ENCODE data around the gene TLX3.

Gene TLX3

DNA sequence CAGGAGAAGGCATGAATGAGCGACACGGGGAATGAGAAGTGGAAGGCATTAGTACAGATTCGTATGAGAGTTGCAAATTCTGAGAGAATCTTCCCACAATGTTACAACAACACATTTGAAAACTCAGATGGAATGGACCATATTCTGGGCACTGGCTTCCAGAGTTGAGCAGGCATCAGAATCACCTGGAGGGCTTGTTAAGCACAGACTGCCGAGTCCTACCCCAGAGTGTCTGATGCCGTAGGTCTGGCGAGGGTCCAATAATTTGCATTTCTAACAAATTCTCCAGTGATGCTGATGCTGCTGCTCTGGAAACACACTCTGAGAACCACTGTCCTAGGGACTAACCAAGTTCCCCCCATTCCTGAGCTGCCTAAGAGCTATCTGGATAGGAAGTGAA, 2.9 kb upstream of the TLX3 start:
- DNase-seq (ENCODE audit: low read depth), result no peak

DNA sequence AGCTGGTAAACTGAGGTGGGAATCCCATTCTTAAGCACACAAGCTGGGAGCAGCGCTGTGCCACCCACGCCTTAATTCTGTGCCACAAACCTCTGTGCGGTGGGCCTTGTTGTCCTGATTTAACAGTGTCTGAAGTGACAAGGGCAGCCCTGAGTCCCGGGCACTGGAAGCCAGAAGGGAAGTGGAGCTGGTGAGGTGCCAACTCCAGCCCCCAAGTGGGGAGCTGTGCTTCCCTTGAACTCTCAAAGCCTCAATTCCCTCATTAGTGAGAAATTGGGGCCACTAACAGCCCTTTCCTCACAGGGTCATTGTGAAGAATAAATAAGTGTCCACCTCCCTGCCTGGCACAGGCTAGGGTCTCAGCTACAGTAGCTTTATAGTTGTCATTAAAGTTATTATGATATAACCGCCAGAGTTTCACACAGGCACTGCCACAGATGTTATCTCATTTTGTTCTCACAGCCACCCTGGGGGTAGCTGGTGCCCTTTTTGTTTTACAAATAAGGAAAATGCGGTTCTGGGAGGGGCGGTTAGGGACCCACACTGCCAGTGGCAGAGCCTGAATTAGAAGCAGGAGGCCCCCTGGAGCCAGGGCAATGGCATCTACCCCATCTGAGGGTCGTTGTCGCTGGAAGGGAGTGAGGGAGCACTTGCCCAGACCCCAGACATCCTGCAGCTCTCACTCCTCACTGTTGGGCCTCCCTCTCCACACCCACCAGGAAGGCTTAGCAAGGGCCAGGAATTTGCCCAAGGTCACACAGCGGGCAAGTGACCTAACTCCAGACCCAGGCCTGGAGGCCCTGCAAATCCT, 2.1 kb upstream of the TLX3 start:
- no peak for DNase-seq (ENCODE audit: low read depth)

DNA sequence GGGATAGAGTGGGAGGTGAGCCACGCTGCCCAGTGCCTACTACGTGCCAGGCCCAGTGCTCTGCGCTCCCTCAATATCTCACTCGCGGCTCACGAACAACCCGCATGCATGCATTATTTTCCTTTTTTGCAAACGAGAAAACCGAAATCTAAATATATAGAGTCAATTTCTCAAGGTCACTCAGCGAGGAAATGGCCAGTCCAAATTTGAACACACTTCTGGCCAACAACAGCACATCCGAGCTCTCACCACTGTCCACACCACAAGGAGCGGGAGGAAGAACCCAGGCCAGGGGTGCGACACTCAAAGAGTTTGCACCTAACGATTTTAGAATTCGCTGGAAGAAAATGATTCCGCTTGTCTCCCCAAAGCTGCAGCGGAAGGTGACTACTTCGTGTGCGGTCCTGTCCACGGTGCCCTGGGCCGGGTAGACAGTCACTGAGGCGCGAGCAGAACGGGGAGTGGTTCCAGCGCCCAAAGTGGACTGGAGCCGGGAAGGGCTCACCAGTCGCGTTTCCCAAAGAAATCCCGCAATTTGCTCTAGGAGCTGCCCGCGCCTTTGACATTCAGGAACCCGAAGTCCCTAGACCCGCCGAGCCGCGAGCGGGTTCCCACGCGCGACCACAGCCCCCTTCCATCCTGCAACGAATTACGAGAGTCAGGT, 1.1 kb upstream of the TLX3 start:
- DNase-seq (ENCODE audit: low read depth), result no peak

- DNase-seq (ENCODE audit: low read depth), result no peak
Measured at GRCh38 chr5:171309276-171310211, 496 bp downstream of the TLX3 start.

GRCh38 chr5:171310212-171310818, 1.3 kb downstream of the TLX3 start:
- DNase-seq (ENCODE audit: low read depth), result no peak

- no peak for DNase-seq (ENCODE audit: low read depth)
Measured at GRCh38 chr5:171310819-171311321, 1.8 kb downstream of the TLX3 start.

DNA sequence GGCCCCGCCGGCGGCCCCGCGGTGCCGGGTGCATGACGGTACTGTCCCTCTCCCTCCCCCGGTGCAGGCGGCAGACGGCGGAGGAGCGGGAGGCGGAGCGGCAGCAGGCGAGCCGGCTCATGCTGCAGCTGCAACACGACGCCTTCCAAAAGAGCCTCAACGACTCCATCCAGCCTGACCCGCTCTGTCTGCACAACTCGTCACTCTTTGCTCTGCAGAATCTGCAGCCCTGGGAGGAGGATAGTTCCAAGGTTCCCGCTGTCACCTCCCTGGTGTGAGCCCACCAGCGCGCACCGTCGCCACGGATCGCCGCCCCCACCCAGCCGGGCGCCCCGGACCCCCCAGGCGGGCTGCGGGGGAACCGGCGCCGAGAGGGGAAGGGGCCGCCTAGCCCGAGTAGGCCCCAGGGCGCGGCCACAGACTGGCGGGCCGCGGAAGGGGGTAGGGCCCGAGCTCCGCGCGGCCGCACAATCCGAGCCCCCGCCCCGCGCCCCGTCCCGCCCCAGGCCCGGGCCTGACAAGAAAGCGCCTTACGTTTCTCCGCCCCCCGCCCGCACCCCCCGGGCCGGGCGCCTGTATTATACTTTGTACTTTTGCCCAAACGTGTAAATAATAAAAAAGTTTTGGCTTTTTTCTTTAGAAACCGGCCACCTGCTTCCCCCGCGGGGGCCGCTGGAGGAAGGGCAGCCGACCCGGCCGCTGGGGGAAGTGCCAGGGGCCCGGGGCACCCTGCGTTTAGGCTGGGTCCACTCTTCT, 2.5 kb downstream of the TLX3 start:
- no peak for DNase-seq (ENCODE audit: low read depth)

DNA sequence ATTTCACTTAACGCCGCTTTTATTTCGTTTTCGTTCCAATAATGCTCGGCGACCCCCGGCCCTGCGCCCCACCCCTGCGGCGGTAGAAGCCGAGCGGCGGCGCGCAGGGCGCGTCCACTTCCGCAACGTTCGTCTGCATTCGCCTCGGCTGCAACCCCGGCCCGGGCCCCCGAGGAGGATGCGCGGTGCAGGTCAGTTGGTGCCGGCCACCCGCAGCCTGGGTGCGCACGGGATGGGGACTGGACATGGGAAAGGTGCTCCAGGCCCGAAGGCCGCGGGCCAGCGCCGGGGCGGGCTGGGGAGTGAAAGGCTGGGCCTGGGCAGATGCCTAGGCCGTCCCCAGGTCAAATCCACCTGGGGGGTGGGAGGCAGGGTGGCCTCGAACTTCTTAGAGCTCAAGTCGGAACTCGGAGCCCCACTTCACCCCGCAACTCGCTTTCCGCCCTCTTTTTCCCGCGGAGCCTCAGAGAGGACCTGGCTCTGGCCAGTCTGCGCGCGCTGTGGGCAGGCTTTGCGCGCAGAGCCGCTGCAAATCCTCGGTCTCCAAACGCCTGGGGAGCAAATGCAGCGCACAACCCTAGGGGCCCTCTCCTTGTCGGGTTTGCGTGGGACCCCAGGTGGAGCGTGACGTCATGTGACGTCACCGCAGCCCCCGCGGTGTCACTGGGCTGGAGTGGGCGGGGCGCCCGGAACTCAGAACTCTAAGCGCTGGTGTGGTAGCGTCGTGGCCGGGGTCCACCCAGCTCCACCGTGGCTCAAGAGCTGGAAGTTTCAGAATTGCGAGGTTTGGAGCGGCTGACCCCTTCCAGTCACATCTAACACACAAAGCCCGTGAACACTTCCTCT, 3.3 kb downstream of the TLX3 start:
- DNase-seq (ENCODE audit: low read depth), result no peak

DNA sequence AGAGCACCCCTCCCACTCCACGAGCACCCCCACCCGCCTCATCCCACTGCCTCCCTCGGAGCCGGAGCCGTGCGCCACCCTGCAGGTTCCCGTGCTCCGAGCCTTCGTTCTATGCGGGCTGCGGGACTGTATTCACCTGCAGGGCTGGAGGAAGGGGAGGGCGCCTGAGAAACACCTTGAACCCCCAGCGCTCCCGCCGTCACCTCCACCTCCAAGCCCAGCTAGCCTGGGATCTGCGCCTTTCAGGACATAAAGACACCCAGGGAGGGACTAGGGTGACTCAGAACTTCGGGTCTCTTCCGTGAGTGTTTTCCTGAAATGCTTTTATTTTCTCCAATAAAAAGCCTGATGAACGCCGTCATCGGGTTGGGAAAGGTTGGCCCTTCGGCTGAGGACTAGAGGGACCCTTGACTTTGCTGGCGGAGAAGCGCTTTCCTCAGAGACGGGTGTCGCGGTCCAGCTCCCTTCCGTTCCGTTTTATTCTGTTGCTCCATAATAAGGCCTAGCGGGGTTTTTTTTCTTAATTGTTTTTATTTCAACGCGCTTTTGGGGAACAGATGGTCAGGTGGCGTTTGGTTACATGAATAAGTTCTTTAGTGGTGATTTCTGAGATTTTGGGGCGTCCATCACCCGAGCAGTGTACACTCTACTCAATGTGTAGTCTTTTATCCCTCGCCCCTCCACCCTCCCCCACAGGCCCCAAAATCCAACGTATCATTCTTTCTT, 4.6 kb downstream of the TLX3 start:
- no peak for DNase-seq (ENCODE audit: low read depth)

- no peak for DNase-seq (ENCODE audit: low read depth)
Measured at GRCh38 chr5:171314728-171315385, 5.8 kb downstream of the TLX3 start.

DNA sequence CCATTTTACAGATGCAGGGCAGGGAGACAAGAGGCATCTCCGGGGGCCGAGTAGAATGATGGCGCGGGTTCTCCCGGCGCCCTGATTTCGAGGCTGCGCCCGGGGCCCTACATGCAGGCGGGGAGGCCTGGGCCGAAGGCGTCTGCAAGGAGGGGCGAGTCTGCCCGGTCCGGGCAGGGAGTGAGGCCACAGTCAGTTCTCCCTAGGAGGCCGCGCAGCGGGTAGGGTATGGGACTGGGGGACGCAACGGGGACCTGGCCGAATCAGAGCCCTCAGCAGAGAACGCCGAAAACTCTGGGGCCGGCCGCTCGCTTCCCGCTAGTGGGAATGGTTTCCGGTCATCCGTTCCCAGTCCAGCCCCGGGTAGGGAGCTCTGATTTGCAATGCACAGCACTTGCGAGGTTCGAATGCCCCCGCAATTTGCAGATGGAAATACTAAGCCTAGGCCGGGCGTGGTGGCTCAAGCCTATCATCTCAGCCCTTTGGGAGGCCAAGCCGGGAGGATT, 6.4 kb downstream of the TLX3 start:
- DNase-seq (ENCODE audit: low read depth), result no peak

DNA sequence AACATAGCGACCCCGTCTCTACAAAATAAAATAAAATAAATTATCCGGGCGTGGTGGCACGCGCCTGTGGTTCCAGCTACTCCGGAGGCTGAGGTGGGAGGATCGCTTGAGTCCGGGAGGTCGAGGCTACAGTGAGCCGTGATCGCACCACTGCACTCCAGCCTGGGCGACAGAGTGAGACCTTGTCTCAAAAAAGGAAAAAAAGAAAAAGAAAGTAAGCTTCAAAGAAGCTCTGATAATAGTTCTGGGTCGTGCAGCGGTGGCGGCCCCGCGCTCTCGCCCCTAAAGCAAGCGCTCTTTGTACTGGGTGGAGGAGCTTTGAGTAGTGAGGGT, 6.8 kb downstream of the TLX3 start:
- no peak for DNase-seq (ENCODE audit: low read depth)

GRCh38 chr5:171316258-171317121, 7.4 kb downstream of the TLX3 start:
- DNase-seq (ENCODE audit: low read depth), result no peak

DNA sequence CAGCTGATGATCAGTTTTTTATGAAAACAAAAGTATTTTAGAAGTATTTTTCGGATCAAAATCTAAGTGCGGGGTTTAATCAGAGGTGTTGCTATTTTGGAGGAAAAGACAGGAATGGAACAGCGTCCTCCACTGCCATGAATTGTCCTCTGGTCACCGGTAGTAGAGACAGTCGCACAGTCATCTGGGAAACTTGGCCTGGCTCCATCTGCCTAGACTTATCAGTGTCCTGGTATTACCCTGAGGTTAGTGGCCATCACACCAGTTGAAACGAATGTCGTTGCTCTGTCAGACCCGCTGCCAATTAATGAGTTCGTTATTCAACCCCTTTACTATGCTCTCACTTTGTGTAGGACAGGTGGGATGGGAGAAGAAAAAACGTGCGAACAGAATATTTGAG, 8.2 kb downstream of the TLX3 start:
- no peak for DNase-seq (ENCODE audit: low read depth)

DNA sequence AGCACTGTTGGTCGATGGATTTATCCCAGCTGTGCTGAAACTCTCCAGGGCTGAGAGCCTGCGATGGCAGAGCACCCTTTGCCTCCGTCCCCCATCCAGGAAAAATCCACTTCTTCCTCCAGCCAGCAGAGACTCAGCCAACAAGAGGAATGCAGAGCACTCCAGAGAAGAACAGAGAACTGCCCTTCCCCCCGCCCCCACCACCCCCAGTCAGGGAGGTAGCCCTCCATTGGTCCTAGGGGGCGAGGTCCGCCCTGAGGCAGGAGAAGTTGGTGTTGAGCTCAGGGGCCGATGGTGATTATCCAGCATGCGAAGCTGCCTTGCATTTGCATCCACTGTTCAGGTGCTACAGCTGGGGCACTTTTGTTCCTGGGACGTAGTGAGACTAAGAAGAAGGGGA, 9.0 kb downstream of the TLX3 start:
- DNase-seq (ENCODE audit: low read depth), result no peak

DNA sequence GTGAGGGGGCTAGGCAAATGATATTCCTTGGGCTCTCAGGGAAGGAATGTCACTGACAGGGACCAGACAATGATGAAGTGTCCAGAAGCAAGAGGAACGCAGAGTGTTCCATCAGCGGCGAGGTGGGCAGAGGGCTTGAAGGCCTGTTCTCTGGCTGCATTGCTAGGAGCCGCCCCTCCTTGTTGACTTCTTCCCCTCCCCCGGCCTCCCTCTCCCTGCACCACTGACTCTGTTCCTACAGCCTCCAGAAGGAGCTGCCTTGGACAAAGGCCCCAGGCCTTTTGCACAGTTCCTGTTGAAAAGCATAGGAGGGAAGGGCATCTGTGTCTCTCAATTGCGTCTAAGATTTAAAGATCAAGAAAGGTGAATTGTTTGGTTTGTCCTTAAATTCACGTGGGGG, 12.4 kb downstream of the TLX3 start:
- no peak for DNase-seq (ENCODE audit: low read depth)

- DNase-seq (ENCODE audit: low read depth), result no peak
Measured at GRCh38 chr5:171322527-171322926, 13.5 kb downstream of the TLX3 start.

GRCh38 chr5:171323007-171323406, 14.0 kb downstream of the TLX3 start:
- DNase-seq (ENCODE audit: low read depth), result no peak
